IMR-90 (cell line): Measurements from ENCODE around the gene GOLIM4. TPM values are rescaled to one million over a fixed set of nuclear protein-coding genes. Genes with fewer than 3 reads are reported as not detected.

Experiments used
- ATAC-seq: fragments of 200-7000 bp; cut with Tn5 transposase; 2 replicates; pipeline ENCODE4 v1.9.1; 2020; ENCODE audit warnings: low read depth, mild to moderate bottlenecking, moderate library complexity
- BruUV-seq: library from RNA; stranded (reverse); fragments of 400-500 nt; replicated peaks from 2 replicates; lab custom pipeline; 2021; lab: Mats Ljungman, UMichigan
- CTCF ChIA-PET: fragments of 300-600 bp; formaldehyde crosslinking; extraction: SDS; loops from one replicate; lab custom pipeline; 2021; ENCODE audit warnings: antibody characterized with exemption; lab: Yijun Ruan, JAX
- POLR2A ChIA-PET: fragments of 300-600 bp; sonication (Branson Sonifier 250); formaldehyde crosslinking; loops from one replicate; lab custom pipeline; 2022; ENCODE audit warnings: antibody characterized with exemption; ENCODE audit not compliant: unreplicated experiment; lab: Charles Lee
- DNase-seq: peaks from one replicate; pipeline ENCODE4 v3.0.0; 2013
- H2AFZ ChIP-seq: replicated peaks from 2 replicates; pipeline ENCODE3; 2013; ENCODE audit warnings: low read length, mild to moderate bottlenecking; ENCODE audit not compliant: poor library complexity
- H2AK5ac ChIP-seq: 2 replicates; pipeline ENCODE4 v1.6.1; 2013; ENCODE audit warnings: low read depth, low read length, inconsistent platforms
- H2AK9ac ChIP-seq: replicated peaks from 2 replicates; pipeline ENCODE3; 2013; ENCODE audit warnings: mild to moderate bottlenecking, low read depth, low read length, moderate library complexity; ENCODE audit not compliant: poor library complexity
- H2BK120ac ChIP-seq: 2 replicates; pipeline ENCODE4 v1.6.1; 2013; ENCODE audit warnings: low read depth, low read length, inconsistent platforms
- H2BK15ac ChIP-seq: 3 replicates; pipeline ENCODE4 v1.6.1; 2013; ENCODE audit warnings: low read depth, low read length, inconsistent platforms
- H2BK20ac ChIP-seq: 2 replicates; pipeline ENCODE4 v1.6.1; 2013; ENCODE audit warnings: low read depth, mild to moderate bottlenecking, inconsistent platforms, low read length, moderate library complexity
- H2BK5ac ChIP-seq: 2 replicates; pipeline ENCODE4 v1.6.1; 2013; ENCODE audit warnings: mild to moderate bottlenecking, low read depth, low read length, inconsistent platforms; ENCODE audit not compliant: poor library complexity, severe bottlenecking
- H3K14ac ChIP-seq: replicated peaks from 2 replicates; pipeline ENCODE4 v1.6.1; 2013; ENCODE audit warnings: low read depth, low read length, inconsistent platforms
- H3K18ac ChIP-seq: 2 replicates; pipeline ENCODE4 v1.6.1; 2013; ENCODE audit warnings: low read depth, low read length, control low read depth
- H3K23ac ChIP-seq: 2 replicates; pipeline ENCODE4 v1.6.1; 2013; ENCODE audit warnings: low read depth, low read length, inconsistent platforms
- H3K27ac ChIP-seq: 2 replicates; pipeline ENCODE4 v1.5.1; 2013; ENCODE audit warnings: mild to moderate bottlenecking, control low read depth, low read length; ENCODE audit not compliant: insufficient read depth
- H3K27me3 ChIP-seq: 2 replicates; pipeline ENCODE4 v1.6.1; 2013; ENCODE audit warnings: low read length; ENCODE audit not compliant: control insufficient read depth, insufficient read depth
- H3K36me3 ChIP-seq: 2 replicates; pipeline ENCODE4 v1.6.1; 2013; ENCODE audit warnings: low read length, mixed read lengths; ENCODE audit not compliant: control insufficient read depth, insufficient read depth
- H3K4ac ChIP-seq: 2 replicates; pipeline ENCODE4 v1.6.1; 2013; ENCODE audit warnings: low read depth, low read length, inconsistent platforms
- H3K4me1 ChIP-seq: 2 replicates; pipeline ENCODE4 v1.6.1; 2013; ENCODE audit warnings: low read length, mixed read lengths; ENCODE audit not compliant: control insufficient read depth, insufficient read depth
- H3K4me2 ChIP-seq: 2 replicates; pipeline ENCODE4 v1.6.1; 2013; ENCODE audit warnings: low read depth, mild to moderate bottlenecking, control low read depth, low read length, moderate library complexity
- H3K4me3 ChIP-seq: 2 replicates; pipeline ENCODE4 v1.5.1; 2013; ENCODE audit warnings: low read depth, mild to moderate bottlenecking, control low read depth, low read length, moderate library complexity; ENCODE audit not compliant: insufficient read depth
- H3K56ac ChIP-seq: 2 replicates; pipeline ENCODE4 v1.6.1; 2013; ENCODE audit warnings: low read length, inconsistent platforms; ENCODE audit not compliant: insufficient read depth; ENCODE audit errors: extremely low read depth
- H3K79me1 ChIP-seq, 2 experiments: 2 replicates each; pipeline ENCODE4 v1.6.1; 2013; ENCODE audit warnings: low read length in 2 of 2, inconsistent platforms in 1 of 2, low read depth in 1 of 2
- H3K9ac ChIP-seq: 2 replicates; pipeline ENCODE4 v1.6.1; 2013; ENCODE audit warnings: low read depth, low read length, control low read depth
- H3K9me1 ChIP-seq: 2 replicates; pipeline ENCODE4 v1.6.1; 2013; ENCODE audit warnings: low read length, inconsistent platforms; ENCODE audit not compliant: insufficient read depth
- H3K9me3 ChIP-seq: 2 replicates; pipeline ENCODE4 v1.6.1; 2013; ENCODE audit warnings: low read length; ENCODE audit not compliant: control insufficient read depth, insufficient read depth
- H4K20me1 ChIP-seq: 2 replicates; pipeline ENCODE4 v1.6.1; 2013; ENCODE audit warnings: low read length, inconsistent platforms; ENCODE audit not compliant: insufficient read depth
- H4K5ac ChIP-seq: 2 replicates; pipeline ENCODE4 v1.6.1; 2013; ENCODE audit warnings: mild to moderate bottlenecking, low read depth, low read length, control low read depth
- H4K8ac ChIP-seq, 2 experiments: 2 replicates each; pipeline ENCODE4 v1.6.1; 2013; ENCODE audit warnings: low read depth in 2 of 2, low read length in 2 of 2, control low read depth in 1 of 2, inconsistent platforms in 1 of 2
- H4K91ac ChIP-seq: 2 replicates; pipeline ENCODE4 v1.6.1; 2013; ENCODE audit warnings: low read depth, low read length, inconsistent platforms; ENCODE audit not compliant: insufficient read depth
- CEBPB ChIP-seq: IDR thresholded peaks from 2 replicates; pipeline ENCODE4 v1.6.1; 2012; ENCODE audit warnings: low read depth, low read length, improper control_type of control experiment
- FOS ChIP-seq: fragments of 150-350 bp; IDR thresholded peaks from 2 replicates; pipeline ENCODE4 v1.6.1; 2016; ENCODE audit warnings: low read depth, low read length
- RCOR1 ChIP-seq: IDR thresholded peaks from 2 replicates; pipeline ENCODE4 v1.6.1; 2012; ENCODE audit warnings: mild to moderate bottlenecking, low read length, improper control_type of control experiment; ENCODE audit not compliant: insufficient replicate concordance
- dilution Hi-C: fragments of 300-500 bp; cut with HindIII; formaldehyde crosslinking; loops from one replicate; pipeline ENCODE4 v1.14.3; 2018; ENCODE audit warnings: low sequenced_read_pairs; ENCODE audit not compliant: unreplicated experiment
- in situ Hi-C: fragments of 300-500 bp; cut with MboI; formaldehyde crosslinking; loops from 3 replicates; pipeline ENCODE4 v1.14.3; 2019; ENCODE audit warnings: low sequenced_read_pairs, inconsistent platforms, mixed read lengths
- intact Hi-C: fragments of 100-400 bp; cut with micrococcal nuclease; formaldehyde crosslinking; loops from 2 replicates; pipeline ENCODE4 v1.10.0; 2022
- polyA plus RNA-seq, 3 experiments: library from polyadenylated mRNA; depleted of rRNA; stranded (reverse); fragments of >200 nt; gene quantifications; 2 replicates each; pipeline ENCODE4 v1.2.3, GENCODE V29; 2012; ENCODE audit warnings: low replicate concordance in 1 of 3
- total RNA-seq: library from RNA; depleted of rRNA; stranded (reverse); fragments of >200 nt; gene quantifications from 2 replicates; pipeline ENCODE4 v1.2.3, GENCODE V29; 2012

Gene GOLIM4
- total and polyA plus RNA-seq, 2 of the 4 experiments (the other 2 are of a cell fraction), result 44.6 to 71.2 TPM

- Histone ChIP-seq H2BK15ac (no peak overlapping the region), H3K4me1 (peaks cover 13% of the 10 kb centered on the region), H3K27me3 (no peaks in the 10 kb centered on the region), H3K18ac (no peak overlapping the region), H3K4me3 (no peak overlapping the region), H3K4me2 (peak overlapping the region; percentile 18; the same call in 1 of the 2 replicates), H4K91ac (no peak overlapping the region), H3K36me3 (no peaks in the 10 kb centered on the region; the same call in 1 of the 2 replicates), H2BK5ac (no peak overlapping the region), H3K9me1 (no peaks in the 10 kb centered on the region), H2AK5ac (no peak overlapping the region), H3K56ac (no peak overlapping the region), H2BK20ac (no peak overlapping the region), H4K5ac (no peak overlapping the region), H3K79me1 (peaks cover 3 to 34% of the 10 kb centered on the region in 2 experiments), H3K23ac (no peak overlapping the region), H3K9me3 (no peaks in the 10 kb centered on the region), H4K8ac (no peak overlapping the region), H2AK9ac (no peak overlapping the region), H3K4ac (no peak overlapping the region), H2BK120ac (no peak overlapping the region), H4K20me1 (peaks cover 26% of the 10 kb centered on the region; the same call in 1 of the 2 replicates), H3K9ac (no peak overlapping the region), H3K14ac (no peak overlapping the region), H3K27ac (no peak overlapping the region), H2AFZ (no peak overlapping the region)
- ChIA-PET CTCF (no interaction called here), POLR2A (no interaction called here)
- DNase-seq (no peak), ATAC-seq (no peak)
- BruUV-seq, result no TSS peak
- dilution Hi-C loops, result no loop called here
- in situ Hi-C loops, result loop anchor here (25.0 kb wide), 2 partner anchors 1020 to 1670 kb away; partner anchors contain the start of genes ACTRT3, MYNN and TERC
- intact Hi-C loops, result loop anchor here (5.0 kb wide), 1 partner anchor 150 kb away; no protein-coding TSS in a partner anchor
- TF ChIP-seq RCOR1 (no peak), FOS (no peak), CEBPB (no peak)
These were observed 3.8 kb downstream of the GOLIM4 start for GRCh38 chr3:168091941-168092340.
